ENCODE measurements around the gene COMMD2. TPM values are rescaled to one million over a fixed set of nuclear protein-coding genes. Genes with fewer than 3 reads are reported as not detected.
A peak's percentile ranks its signal among the peaks of the same experiment; 100 is the strongest.

The COMMD2 gene
- total RNA-seq, 1 donor from 2014 or later: 41.5 TPM

GRCh38 chr3:149751551-149751950 is 738 bp downstream of the COMMD2 start:
- Mint-ChIP-seq H3K9me3 (no peaks in the 10 kb centered on the region), H3K4me1 (peaks cover 30% of the 10 kb centered on the region), H3K36me3 (ENCODE audit: low read depth) (peaks cover 46% of the 10 kb centered on the region), H3K4me3 (peak overlapping the region; percentile 98), H3K27ac (peak overlapping the region; percentile 92), H3K27me3 (peaks cover 2% of the 10 kb centered on the region)
- CTCF ChIA-PET: interaction anchor here (1.2 to 2.6 kb wide), 5 partner anchors 14 to 633 kb away, joined by 3 to 16 read pairs (median 7); partner anchors contain the start of gene RNF13
- ATAC-seq (ENCODE audit: low read depth): no peak
- intact Hi-C loops (cut with micrococcal nuclease): loop anchor here (5.0 kb wide), 1 partner anchor 759 kb away; the partner anchor contains the start of gene GYG1
- no peak for DNase-seq
- no peak for TF ChIP-seq CTCF (IDR thresholded peaks at IDR 0.05)
- POLR2A ChIA-PET: interaction anchor here (0.7 to 3.1 kb wide), 6 partner anchors 57 to 760 kb away, joined by 3 to 23 read pairs (median 4); partner anchors contain the start of genes GYG1, RNF13 and WWTR1

GRCh38 chr3:149744606-149745005 is 7.7 kb downstream of the COMMD2 start:
- H3K36me3 Mint-ChIP-seq (ENCODE audit: low read depth): peaks cover 71% of the 10 kb centered on the region
- no peaks in the 10 kb centered on the region for H3K27me3 Mint-ChIP-seq
- DNase-seq (no peak), ATAC-seq (ENCODE audit: low read depth) (no peak)
- ChIA-PET POLR2A (no interaction called here), CTCF (interaction anchor here (0.9 to 1.2 kb wide), 2 partner anchors 22 to 64 kb away, joined by 3 to 5 read pairs; no protein-coding TSS in a partner anchor)
- no peak overlapping the region for H3K4me3 Mint-ChIP-seq
- no peak for TF ChIP-seq CTCF (IDR thresholded peaks at IDR 0.05)
- no peaks in the 10 kb centered on the region for H3K4me1 Mint-ChIP-seq
- no peak overlapping the region for H3K27ac Mint-ChIP-seq
- intact Hi-C loops (cut with micrococcal nuclease): no loop called here
- H3K9me3 Mint-ChIP-seq: no peaks in the 10 kb centered on the region

GRCh38 chr3:149744151-149744550 is 8.1 kb downstream of the COMMD2 start:
- intact Hi-C loops (cut with micrococcal nuclease): no loop called here
- H3K27ac Mint-ChIP-seq: no peak overlapping the region
- H3K4me1 Mint-ChIP-seq: no peaks in the 10 kb centered on the region
- no peak overlapping the region for H3K4me3 Mint-ChIP-seq
- no peaks in the 10 kb centered on the region for H3K9me3 Mint-ChIP-seq
- TF ChIP-seq CTCF (IDR thresholded peaks at IDR 0.05): no peak
- DNase-seq: no peak
- no peaks in the 10 kb centered on the region for H3K27me3 Mint-ChIP-seq
- POLR2A ChIA-PET: no interaction called here
- H3K36me3 Mint-ChIP-seq (ENCODE audit: low read depth): peaks cover 69% of the 10 kb centered on the region
- no peak for ATAC-seq (ENCODE audit: low read depth)
- CTCF ChIA-PET: interaction anchor here (0.9 to 1.2 kb wide), 2 partner anchors 22 to 64 kb away, joined by 3 to 5 read pairs; no protein-coding TSS in a partner anchor

GRCh38 chr3:149739396-149739795 is 12.9 kb downstream of the COMMD2 start:
- intact Hi-C loops (cut with micrococcal nuclease): no loop called here
- Mint-ChIP-seq H3K4me1 (no peaks in the 10 kb centered on the region), H3K27me3 (no peaks in the 10 kb centered on the region), H3K36me3 (ENCODE audit: low read depth) (peaks cover 35% of the 10 kb centered on the region), H3K27ac (no peak overlapping the region), H3K4me3 (no peak overlapping the region), H3K9me3 (no peaks in the 10 kb centered on the region)
- no peak for DNase-seq
- no peak for TF ChIP-seq CTCF (IDR thresholded peaks at IDR 0.05)
- ATAC-seq (ENCODE audit: low read depth): no peak
- ChIA-PET CTCF (no interaction called here), POLR2A (no interaction called here)

- no peaks in the 10 kb centered on the region for H3K4me1 Mint-ChIP-seq
- H3K27me3 Mint-ChIP-seq: no peaks in the 10 kb centered on the region
- ATAC-seq (ENCODE audit: low read depth) (no peak), DNase-seq (no peak)
- TF ChIP-seq CTCF (IDR thresholded peaks at IDR 0.05): no peak
- no peak overlapping the region for H3K27ac Mint-ChIP-seq
- intact Hi-C loops (cut with micrococcal nuclease): no loop called here
- H3K4me3 Mint-ChIP-seq: no peak overlapping the region
- ChIA-PET POLR2A (no interaction called here), CTCF (no interaction called here)
- H3K36me3 Mint-ChIP-seq (ENCODE audit: low read depth): peaks cover 34% of the 10 kb centered on the region
- H3K9me3 Mint-ChIP-seq: no peaks in the 10 kb centered on the region
Measured at GRCh38 chr3:149738876-149739275, 13.4 kb downstream of the COMMD2 start.
